Endothelial cell of umbilical vein (primary cell): Measurements from ENCODE around the gene FGFR3. TPM values are rescaled to one million over a fixed set of nuclear protein-coding genes. Genes with fewer than 3 reads are reported as not detected.

ENCODE experiments used
- BruUV-seq: library from RNA; stranded (reverse); fragments of 400-500 nt; replicated peaks from 2 replicates; lab custom pipeline; 2021; lab: Mats Ljungman, UMichigan
- CTCF ChIA-PET: fragments of 300-600, 350-600 bp; sonication (Branson Sonifier 250); formaldehyde crosslinking; loops from one replicate; lab custom pipeline; 2021; ENCODE audit warnings: antibody characterized with exemption, inconsistent platforms; lab: Charles Lee
- POLR2A ChIA-PET: fragments of 300-600, 350-600 bp; sonication (Branson Sonifier 250); formaldehyde crosslinking; loops from one replicate; lab custom pipeline; 2021; ENCODE audit warnings: antibody characterized with exemption, inconsistent platforms; lab: Charles Lee
- DNase-seq: peaks from one replicate; pipeline ENCODE4 v3.0.0-alpha.2; 2011; ENCODE audit warnings: low read depth, low spot score
- FAIRE-seq: peaks from 2 replicates; lab custom pipeline; 2011; peaks lifted over from hg19 to GRCh38; lab: Jason Lieb, UNC
- H2AFZ ChIP-seq: 2 replicates; pipeline ENCODE4 v1.6.0; 2012; ENCODE audit warnings: low read depth, low read length, control low read depth, inconsistent platforms
- H3K27ac ChIP-seq: 2 replicates; pipeline ENCODE4 v1.5.1; 2011; ENCODE audit warnings: low read depth, mild to moderate bottlenecking, control low read depth, low read length, moderate library complexity; ENCODE audit not compliant: insufficient read depth
- H3K27me3 ChIP-seq, 2 experiments: 2 replicates each; pipeline versions ENCODE4 v1.6.0 to v1.6.1; 2011; ENCODE audit warnings: low read length in 2 of 2, mixed read lengths in 1 of 2; ENCODE audit not compliant: control insufficient read depth in 2 of 2, insufficient read depth in 2 of 2
- H3K36me3 ChIP-seq, 2 experiments: 2 replicates in 1 of 2; 3 replicates in 1 of 2; pipeline ENCODE4 v1.5.1; 2011; ENCODE audit warnings: low read length in 2 of 2, mild to moderate bottlenecking in 1 of 2, moderate library complexity in 1 of 2; ENCODE audit not compliant: control insufficient read depth in 2 of 2, insufficient read depth in 2 of 2; ENCODE audit errors: extremely low read depth in 1 of 2
- H3K4me1 ChIP-seq: 3 replicates; pipeline ENCODE4 v1.5.1; 2011; ENCODE audit warnings: mild to moderate bottlenecking, low read length; ENCODE audit not compliant: control insufficient read depth, insufficient read depth; ENCODE audit errors: extremely low read depth
- H3K4me2 ChIP-seq: 2 replicates; pipeline ENCODE4 v1.6.1; 2011; ENCODE audit warnings: low read length, control low read depth, mixed read lengths; ENCODE audit not compliant: insufficient read depth
- H3K4me3 ChIP-seq, 3 experiments: fragments of 200-600 bp in 1 of 3; sonication (generic), shearing (Covaris generic) in 1 of 3; replicated peaks in 1 of 3; 2 replicates each; pipeline ENCODE4 v1.5.1; 2011 to 2016; ENCODE audit warnings: control low read depth in 3 of 3, low read length in 3 of 3, mild to moderate bottlenecking in 2 of 3, inconsistent platforms in 1 of 3, low read depth in 1 of 3, moderate library complexity in 1 of 3; ENCODE audit not compliant: insufficient read depth in 1 of 3
- H3K79me2 ChIP-seq: 2 replicates; pipeline ENCODE4 v1.6.0; 2012; ENCODE audit warnings: low read length, inconsistent platforms; ENCODE audit not compliant: control insufficient read depth, insufficient read depth
- H3K9ac ChIP-seq: replicated peaks from 2 replicates; pipeline ENCODE3; 2011; ENCODE audit warnings: low read length, control low read depth; ENCODE audit not compliant: insufficient read depth; ENCODE audit errors: extremely low read depth
- H3K9me1 ChIP-seq: replicated peaks from 3 replicates; pipeline ENCODE4 v1.6.0; 2011; ENCODE audit warnings: mild to moderate bottlenecking, low read length; ENCODE audit not compliant: control insufficient read depth, insufficient read depth; ENCODE audit errors: extremely low read depth
- H3K9me3 ChIP-seq: replicated peaks from 2 replicates; pipeline ENCODE4 v1.5.1; 2012; ENCODE audit warnings: low read length, inconsistent platforms; ENCODE audit not compliant: control insufficient read depth, insufficient read depth
- H4K20me1 ChIP-seq: replicated peaks from 2 replicates; pipeline ENCODE3; 2011; ENCODE audit warnings: mild to moderate bottlenecking, low read length; ENCODE audit not compliant: control insufficient read depth, insufficient read depth; ENCODE audit errors: extremely low read depth
- CTCF ChIP-seq, 2 donors: IDR thresholded peaks; 1 replicate in 1 of 2; 2 replicates in 1 of 2; pipeline ENCODE4 v1.5.1; 2011; ENCODE audit warnings: low read length in 2 of 2, mild to moderate bottlenecking in 2 of 2, moderate library complexity in 2 of 2, control low read depth in 1 of 2, inconsistent platforms in 1 of 2, low read depth in 1 of 2; ENCODE audit not compliant: insufficient read depth in 1 of 2; ENCODE audit errors: extremely low read depth in 1 of 2
- EZH2 ChIP-seq: IDR thresholded peaks from 2 replicates; pipeline ENCODE4 v1.6.1; 2012; ENCODE audit warnings: borderline replicate concordance, low read depth, mild to moderate bottlenecking, moderate library complexity, low read length, inconsistent platforms; ENCODE audit not compliant: severe bottlenecking
- FOS ChIP-seq: IDR thresholded peaks from 2 replicates; pipeline ENCODE4 v1.6.1; 2011; ENCODE audit warnings: mild to moderate bottlenecking, low read length, moderate library complexity, borderline replicate concordance; ENCODE audit not compliant: insufficient read depth
- GATA2 ChIP-seq: IDR thresholded peaks from 2 replicates; pipeline ENCODE4 v1.7.0; 2011; ENCODE audit warnings: low read depth, mild to moderate bottlenecking, moderate library complexity, mixed read lengths, low read length; ENCODE audit not compliant: insufficient read length, insufficient read depth
- JUN ChIP-seq: IDR thresholded peaks from 2 replicates; pipeline ENCODE4 v1.6.1; 2011; ENCODE audit warnings: borderline replicate concordance, low read depth; ENCODE audit not compliant: insufficient read length, insufficient read depth
- MYC ChIP-seq: IDR thresholded peaks from one replicate; pipeline ENCODE4 v1.6.1; 2011; ENCODE audit warnings: mild to moderate bottlenecking, low read depth, low read length
- POLR2A ChIP-seq: IDR thresholded peaks from 2 replicates; pipeline ENCODE4 v1.6.1; 2012; ENCODE audit warnings: low read depth, mild to moderate bottlenecking, control low read depth, low read length
- POLR2AphosphoS5 ChIP-seq: IDR thresholded peaks from 2 replicates; pipeline ENCODE4 v1.6.1; 2012; ENCODE audit warnings: low read depth, mild to moderate bottlenecking, control low read depth, low read length, moderate library complexity; ENCODE audit not compliant: insufficient read depth
- dilution Hi-C: fragments of 300-500 bp; cut with MboI; formaldehyde crosslinking; loops from one replicate; pipeline ENCODE4 v1.15.0; 2019; ENCODE audit warnings: low sequenced_read_pairs; ENCODE audit not compliant: extremely low pct_ligation_motif_present
- intact Hi-C: fragments of 100-400 bp; cut with micrococcal nuclease; formaldehyde crosslinking; loops from one replicate; pipeline ENCODE4 v1.10.0; 2022
- polyA plus RNA-seq, 4 experiments: library from polyadenylated mRNA; depleted of rRNA in 3 of 4; stranded (reverse) in 3 of 4; unstranded in 1 of 4; fragments of >200 nt; gene quantifications; 2 replicates each; pipeline versions ENCODE4 v1.2.1 to v1.2.3, GENCODE V29; 2011 to 2012; ENCODE audit warnings: missing spikeins in 1 of 4
- total RNA-seq: library from RNA; stranded (reverse); gene quantifications from 2 replicates; pipeline ENCODE4 v1.2.3, GENCODE V29; 2021
- TF ChIP-seq, protein P1 (sequence below): IDR thresholded peaks from 2 replicates; pipeline ENCODE4 v1.6.1; 2011; ENCODE audit not compliant: insufficient read depth, insufficient read length

FGFR3 gene
- total and polyA plus RNA-seq, 2 donors (not counting 3 experiments of a cell fraction or from before 2014, with no cell fraction given): 0.73 to 1.2 TPM

DNA sequence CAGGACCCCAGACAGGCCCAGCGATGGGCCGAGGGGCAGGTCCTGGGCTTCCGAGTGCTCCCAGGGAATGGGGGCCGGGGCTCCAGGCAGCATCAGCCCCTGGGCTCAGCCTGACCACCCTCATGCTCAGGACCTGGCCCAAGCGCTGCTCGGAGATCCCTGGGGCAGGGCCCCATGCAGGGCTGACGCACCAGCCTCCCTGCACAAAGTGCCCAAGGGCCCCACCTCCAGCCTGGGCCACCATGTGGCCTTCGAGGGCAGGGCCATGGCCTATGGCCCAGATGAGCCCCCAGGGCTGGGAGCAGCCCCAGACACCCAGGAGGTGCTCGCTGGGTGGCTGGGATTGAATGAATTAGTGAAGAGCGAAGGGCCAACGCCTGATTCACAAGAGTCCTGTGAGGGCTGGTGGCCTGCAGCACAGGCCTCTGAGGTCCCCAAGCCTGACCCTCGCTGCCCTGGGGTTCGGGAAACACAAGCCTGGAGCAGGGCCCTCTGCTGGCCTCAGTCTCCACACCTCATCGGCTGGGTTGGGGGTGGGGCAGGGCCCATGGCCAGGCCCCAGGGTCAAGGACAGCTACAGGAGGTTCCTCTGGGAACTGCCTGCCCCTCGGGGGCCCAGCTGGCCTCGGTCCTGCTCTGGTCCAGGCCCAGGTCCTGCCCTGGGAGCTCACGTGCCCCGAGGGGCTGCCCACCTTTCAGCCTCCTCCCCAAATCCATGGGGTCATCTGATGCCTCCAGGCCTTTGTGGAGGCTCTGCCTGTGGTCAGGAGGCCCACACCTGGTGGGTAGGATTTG, 13.3 kb upstream of the FGFR3 start:
- dilution Hi-C loops: no loop called here
- TF ChIP-seq EZH2: no peak
- TF ChIP-seq, protein P1, sequence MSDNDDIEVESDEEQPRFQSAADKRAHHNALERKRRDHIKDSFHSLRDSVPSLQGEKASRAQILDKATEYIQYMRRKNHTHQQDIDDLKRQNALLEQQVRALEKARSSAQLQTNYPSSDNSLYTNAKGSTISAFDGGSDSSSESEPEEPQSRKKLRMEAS: no peak
- no peak for TF ChIP-seq GATA2
- no peak for TF ChIP-seq POLR2A
- no peak for TF ChIP-seq FOS
- no peak for TF ChIP-seq JUN
- H3K79me2 ChIP-seq: no peaks in the 10 kb centered on the region
- no peaks in the 10 kb centered on the region for H4K20me1 ChIP-seq
- no peak for DNase-seq
- no peak overlapping the region for H3K4me3 ChIP-seq
- intact Hi-C loops: no loop called here
- no peak overlapping the region for H2AFZ ChIP-seq
- no peak overlapping the region for H3K9ac ChIP-seq
- H3K4me1 ChIP-seq: no peaks in the 10 kb centered on the region
- no TSS peak for BruUV-seq
- no peak for FAIRE-seq
- no peak overlapping the region for H3K4me2 ChIP-seq
- H3K9me3 ChIP-seq: no peaks in the 10 kb centered on the region
- H3K9me1 ChIP-seq: no peaks in the 10 kb centered on the region
- CTCF ChIA-PET: interaction anchor here (1.3 kb wide), 1 partner anchor 32 kb away, joined by 6 read pairs; no protein-coding TSS in a partner anchor
- H3K36me3 ChIP-seq: no peaks in the 10 kb centered on the region
- H3K27ac ChIP-seq: no peak overlapping the region
- H3K27me3 ChIP-seq: no peaks in the 10 kb centered on the region
- POLR2A ChIA-PET: no interaction called here

- Histone ChIP-seq H3K4me3 (no peak overlapping the region), H3K36me3 (no peaks in the 10 kb centered on the region), H3K27ac (no peak overlapping the region), H3K4me2 (no peak overlapping the region), H3K4me1 (no peaks in the 10 kb centered on the region), H3K9me1 (no peaks in the 10 kb centered on the region), H4K20me1 (no peaks in the 10 kb centered on the region), H3K79me2 (no peaks in the 10 kb centered on the region), H3K9me3 (no peaks in the 10 kb centered on the region), H3K27me3 (no peaks in the 10 kb centered on the region), H3K9ac (no peak overlapping the region), H2AFZ (no peak overlapping the region)
- DNase-seq: no peak
- dilution Hi-C loops: no loop called here
- TF ChIP-seq FOS (no peak), POLR2AphosphoS5 (no peak), POLR2A (no peak), MYC (no peak), GATA2 (no peak), EZH2 (no peak), JUN (no peak), CTCF (IDR thresholded peaks at IDR 0.05; ENCODE audit: extremely low read depth in 1 of 2, insufficient read depth in 1 of 2, low read depth in 1 of 2, low read length in 2 of 2) (no peak)
- TF ChIP-seq, protein P1: no peak
- intact Hi-C loops: no loop called here
- CTCF ChIA-PET: interaction anchor here (0.6 to 5.8 kb wide), 3 partner anchors 12 to 32 kb away, joined by 3 to 27 read pairs (median 6); no protein-coding TSS in a partner anchor
- BruUV-seq: no TSS peak
- FAIRE-seq: no peak
- POLR2A ChIA-PET: no interaction called here
Observed at GRCh38 chr4:1780435-1780834, 12.7 kb upstream of the FGFR3 start.
